Measurements from ENCODE around the gene ZNF263.

Gene ZNF263

GRCh38 chr16:3282730-3283542, at the start of gene ZNF263:
TSS of gene ZNF263 (plus strand) at chr16:3283491. CDS start at chr16:3283819, 328 bp downstream.
- peak; percentile 79 for DNase-seq

DNA sequence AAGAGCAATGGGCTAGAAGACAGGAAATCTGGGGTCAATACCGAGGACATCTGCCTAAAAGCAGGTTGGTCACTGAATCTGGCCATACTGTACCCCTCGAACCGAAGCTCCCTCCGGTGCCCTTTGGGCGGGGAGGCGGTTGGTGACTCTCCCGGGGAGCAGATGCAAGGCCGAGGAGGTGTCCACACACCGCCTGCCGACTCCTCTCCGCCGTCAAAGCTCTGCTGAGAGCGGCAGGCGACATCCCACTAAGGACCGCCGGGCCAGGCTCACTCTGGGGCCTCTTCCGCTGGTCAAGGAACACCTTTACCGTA, 48.8 kb upstream of the ZNF263 start:
- no peak for DNase-seq

DNA sequence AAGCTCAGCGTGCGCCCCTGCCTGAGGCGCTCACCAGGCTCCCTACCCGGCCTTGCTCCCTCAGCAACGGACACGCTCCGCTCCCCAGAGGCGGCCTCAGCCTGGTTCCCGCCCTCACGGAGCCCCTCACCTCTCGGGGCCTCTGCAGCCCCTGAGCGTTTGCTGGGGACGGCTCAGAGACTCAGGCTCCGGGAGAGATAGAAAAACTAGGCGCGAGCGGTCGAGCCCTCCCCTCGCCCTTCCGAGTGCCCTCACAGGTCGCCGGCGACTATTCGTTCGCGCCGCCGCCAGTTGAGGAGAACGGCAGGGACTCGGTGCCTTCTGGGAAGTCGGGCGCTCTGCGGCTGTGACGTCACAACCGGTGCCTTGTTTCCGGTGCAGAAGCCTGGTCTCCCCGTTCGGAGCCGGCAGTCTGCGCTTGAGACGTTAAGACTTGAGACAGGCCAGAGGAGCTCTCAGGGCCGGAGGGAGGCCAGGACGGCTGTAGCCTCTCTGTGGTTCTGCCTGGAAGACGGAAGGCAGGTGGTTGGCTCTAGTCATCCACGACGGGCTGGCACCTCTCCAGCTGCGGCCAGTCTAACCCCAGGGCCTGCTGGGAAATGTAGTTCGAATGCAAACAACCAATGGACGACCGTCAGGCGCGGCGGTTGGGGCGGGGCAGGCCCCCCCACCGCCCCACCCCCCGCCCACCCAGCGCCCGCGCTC, 48.3 kb upstream of the ZNF263 start, which contains the start of gene ZNF200:
ZNF200 (minus strand) TSS at position 302 of the 705 bp plus-strand sequence. CDS start 1,403 bp downstream, outside the sequence.
- DNase-seq, result peak; percentile 75

GRCh38 chr16:3235856-3236669, 47.2 kb upstream of the ZNF263 start:
- DNase-seq, result no peak

GRCh38 chr16:3241761-3242160, 41.5 kb upstream of the ZNF263 start:
- DNase-seq, result no peak

GRCh38 chr16:3242709-3243108, 40.6 kb upstream of the ZNF263 start:
- DNase-seq, result no peak

GRCh38 chr16:3243882-3244281, 39.4 kb upstream of the ZNF263 start:
- DNase-seq, result no peak

DNA sequence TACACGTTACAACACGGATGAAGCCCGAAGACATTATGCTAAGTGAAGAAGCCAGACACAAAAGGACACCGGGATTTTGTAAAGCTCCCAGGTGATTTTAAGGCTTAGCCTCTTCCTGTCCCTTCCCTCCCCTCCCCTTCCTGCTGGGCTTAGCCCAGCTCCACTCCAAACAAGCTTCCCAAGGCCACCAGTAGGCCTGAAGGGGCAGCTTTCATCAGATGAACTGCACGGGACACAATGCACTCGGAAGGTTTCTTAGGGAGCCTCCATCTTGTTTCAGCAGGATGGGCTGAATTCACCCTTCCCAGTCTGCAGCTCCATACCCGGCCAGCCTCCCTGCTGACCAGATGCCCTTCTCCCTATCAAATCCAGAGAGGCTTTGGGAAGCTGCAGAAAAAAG, 37.3 kb upstream of the ZNF263 start:
- DNase-seq, result no peak

GRCh38 chr16:3246876-3247275, 36.4 kb upstream of the ZNF263 start:
- no peak for DNase-seq

DNA sequence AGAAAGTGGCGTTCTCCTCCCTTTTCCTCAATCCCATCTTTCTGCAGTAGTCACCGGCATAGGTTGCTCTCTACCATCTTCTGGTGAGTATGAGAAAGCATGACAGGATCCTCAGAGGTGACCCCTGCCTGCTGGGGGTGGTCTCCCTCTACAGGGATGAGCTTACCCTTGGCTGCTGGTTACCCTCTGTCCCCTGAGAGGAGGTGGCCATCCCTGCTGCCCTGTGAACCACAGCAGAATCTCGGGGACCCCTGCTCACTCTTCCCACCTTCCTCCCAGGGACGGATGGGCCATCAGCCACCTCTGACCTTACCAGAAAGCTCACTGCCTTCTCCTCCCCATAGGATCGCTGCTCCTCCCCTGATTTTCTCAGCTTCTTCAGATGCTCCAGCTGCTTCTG, 34.7 kb upstream of the ZNF263 start:
- no peak for DNase-seq

GRCh38 chr16:3249020-3249419, 34.3 kb upstream of the ZNF263 start:
- no peak for DNase-seq

DNA sequence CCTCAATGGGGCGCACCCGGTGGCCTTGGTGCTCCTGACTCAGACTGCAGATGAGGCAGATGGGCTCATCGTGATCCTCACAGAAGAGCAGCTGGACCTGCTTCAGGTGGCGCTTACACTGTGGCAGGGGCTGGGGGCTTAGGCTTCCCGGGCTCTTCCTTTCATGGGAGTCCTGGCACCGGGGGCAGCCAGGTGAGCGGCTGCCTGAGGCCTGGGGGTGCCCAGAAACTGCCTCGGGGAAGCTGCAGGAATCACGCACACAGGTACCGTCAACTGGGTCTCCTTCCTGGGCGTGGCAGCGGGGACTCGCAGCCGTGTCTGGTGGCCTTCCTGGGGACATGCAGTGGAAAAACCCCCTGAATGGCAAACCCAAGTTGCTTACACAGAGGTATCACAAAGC, 33.8 kb upstream of the ZNF263 start:
- DNase-seq, result no peak

DNA sequence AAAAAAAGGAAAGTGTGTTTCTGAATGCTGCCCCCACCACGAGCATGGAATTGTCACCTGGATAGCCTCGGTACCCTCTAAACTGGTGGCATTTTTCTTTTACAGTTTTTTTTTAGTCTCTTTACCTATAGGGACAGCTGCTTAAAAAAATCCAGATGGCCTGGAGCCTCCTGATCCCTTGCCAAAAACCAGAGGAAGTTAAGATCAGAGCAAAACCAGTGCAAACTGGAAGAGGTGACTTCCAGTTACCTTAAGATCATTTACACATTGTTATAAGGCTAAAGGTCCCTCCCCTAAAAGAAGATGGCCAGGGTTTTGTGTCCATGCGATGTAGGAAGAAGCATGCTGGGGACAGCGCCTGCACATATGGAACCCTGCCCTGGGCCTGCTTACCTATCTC, 30.3 kb upstream of the ZNF263 start:
- DNase-seq, result no peak

- DNase-seq, result no peak
Measured at GRCh38 chr16:3254309-3254708, 29.0 kb upstream of the ZNF263 start.

- DNase-seq, result no peak
Measured at GRCh38 chr16:3256146-3256865, 27.0 kb upstream of the ZNF263 start, which contains the start of gene MEFV. TSS of gene MEFV (minus strand) at chr16:3256633. CDS start at chr16:3256587, 46 bp downstream.

DNA sequence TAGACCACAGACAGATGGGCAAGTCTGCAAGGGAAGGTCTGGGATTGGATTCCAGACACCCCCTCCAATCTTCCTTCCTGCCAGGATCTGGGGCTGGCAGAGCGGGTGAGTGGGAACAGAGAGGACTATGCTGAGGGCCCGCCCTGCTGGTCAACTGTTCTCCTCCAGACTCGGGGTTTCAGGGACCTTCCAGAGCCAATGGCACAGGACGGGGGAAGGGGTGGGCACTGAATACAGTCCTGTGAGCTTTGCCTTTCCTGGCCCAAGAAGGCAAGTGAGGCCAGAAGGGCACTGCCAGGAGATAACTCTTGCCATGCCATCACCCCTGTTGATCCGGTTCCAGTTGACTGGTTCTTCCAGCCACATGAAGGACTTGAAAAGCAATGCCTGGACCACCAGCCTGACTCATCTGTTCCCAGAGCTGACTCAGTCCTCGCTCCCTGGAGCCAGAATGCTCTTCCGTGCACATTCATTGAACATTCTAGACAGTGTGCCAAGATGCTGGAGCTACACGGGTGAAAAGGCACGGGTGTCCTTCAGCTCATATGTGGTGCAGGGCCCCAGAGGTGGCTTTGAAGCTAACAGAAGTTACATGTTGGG, 26.3 kb upstream of the ZNF263 start:
- DNase-seq, result no peak

DNA sequence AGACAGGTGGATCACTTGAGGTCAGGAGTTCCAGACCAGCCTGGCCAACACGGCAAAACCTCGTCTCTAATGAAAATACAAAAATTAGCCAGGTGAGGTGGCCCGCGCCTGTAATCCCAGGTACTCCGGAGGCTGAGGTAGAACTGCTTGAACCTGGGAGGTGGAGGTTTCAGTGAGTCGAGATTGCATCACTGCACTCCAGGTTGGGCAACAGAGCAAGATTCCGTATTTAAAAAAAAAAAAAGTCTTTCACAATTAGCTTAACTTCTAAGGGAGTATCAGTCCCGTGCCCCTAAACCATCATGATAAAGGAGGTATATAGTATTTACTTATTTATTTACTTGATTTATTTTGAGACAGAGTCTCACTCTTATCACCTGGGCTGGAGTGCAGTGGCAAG, 23.5 kb upstream of the ZNF263 start:
- no peak for DNase-seq

DNA sequence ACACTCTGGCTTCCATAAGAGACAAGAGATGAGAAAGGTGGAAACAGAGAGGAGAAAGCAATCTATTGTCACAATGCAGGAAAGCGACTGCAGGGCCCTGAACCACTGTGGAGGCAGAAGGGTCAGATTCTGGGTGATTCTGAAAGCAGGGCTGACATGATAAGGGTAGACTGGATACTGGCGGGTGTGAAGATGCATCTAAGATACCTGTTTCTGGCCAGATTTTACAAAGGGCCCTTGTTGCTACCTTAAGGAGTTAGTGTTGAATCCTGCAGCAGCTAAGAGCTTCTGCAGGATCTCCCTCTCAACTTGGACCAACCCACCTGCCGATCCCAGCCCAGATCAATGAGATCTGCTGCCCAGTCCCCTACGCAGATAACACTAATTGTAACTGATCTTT, 20.8 kb upstream of the ZNF263 start:
- DNase-seq, result no peak

DNA sequence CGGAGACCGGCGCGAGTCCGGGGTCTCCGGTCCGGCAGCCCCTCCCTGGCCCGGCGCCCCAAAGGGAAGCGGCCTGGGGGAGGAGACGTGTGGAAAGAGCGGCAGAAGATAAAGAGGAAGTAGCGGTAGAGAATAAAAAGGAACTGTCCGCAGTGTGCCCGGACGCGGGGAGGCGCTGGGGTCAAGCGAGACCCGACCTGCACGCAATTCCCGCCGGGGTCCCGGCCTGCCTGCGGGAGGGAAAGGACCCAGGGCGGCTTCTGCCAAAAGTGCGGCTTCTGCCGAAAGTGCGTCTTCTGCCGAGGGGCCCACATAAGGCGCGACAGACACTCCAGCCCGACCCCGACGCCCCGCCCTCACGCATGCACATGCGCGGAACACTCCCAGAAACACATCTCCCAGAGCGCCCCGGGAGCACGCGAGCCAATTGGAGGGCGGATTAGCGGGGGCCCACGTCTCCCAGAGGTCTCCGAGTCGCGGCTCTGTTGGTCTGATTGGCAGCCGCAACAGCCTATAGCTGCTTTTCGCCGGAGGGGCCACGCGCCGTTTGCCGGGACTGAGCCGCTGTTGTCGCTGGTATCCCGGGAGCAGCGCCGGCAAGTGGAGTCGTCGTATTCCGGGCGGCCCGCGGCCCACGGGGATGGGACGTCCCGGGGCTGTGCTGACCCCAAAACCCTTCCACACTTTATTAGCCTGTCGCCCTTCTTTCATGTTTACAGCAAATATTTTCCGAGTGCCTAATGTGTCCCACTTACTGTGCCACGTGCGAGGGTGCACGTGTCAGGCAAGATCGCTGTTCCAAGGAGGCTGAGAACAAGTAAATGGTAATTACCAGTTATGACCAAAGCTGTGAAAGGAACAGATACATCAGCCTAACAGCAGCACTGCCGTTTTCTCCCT, 18.9 kb upstream of the ZNF263 start:
- peak; percentile 87 for DNase-seq

DNA sequence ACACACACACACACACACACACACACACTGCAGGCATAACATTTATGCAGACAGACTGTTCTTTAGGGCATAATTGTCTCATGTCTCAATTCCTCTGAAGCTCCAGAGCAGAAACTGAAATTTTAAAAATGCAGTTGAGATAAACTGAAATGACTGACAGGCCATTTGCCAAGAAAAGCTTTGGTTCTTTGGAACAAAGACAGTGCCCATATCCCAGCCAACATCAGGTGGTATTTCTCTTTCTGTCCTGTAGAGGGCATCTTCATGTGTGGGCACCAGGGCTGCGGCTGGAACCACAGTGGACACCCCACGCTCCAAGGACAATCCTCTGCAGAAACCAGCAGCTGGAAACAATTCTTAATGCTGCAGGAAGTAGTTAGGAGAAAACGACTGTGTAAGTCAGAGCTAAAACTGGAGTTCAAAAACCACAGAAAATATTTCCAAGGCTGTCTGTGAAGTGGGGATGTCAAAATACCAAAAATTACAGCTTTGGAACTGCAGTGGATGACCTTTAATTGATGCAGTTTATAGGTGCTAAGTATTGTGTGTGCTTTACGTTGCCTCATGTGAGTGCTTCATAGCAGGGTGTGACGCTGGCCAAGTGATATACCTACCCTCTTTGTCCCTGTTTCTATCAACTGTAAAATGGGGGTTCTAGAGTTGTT, 16.3 kb upstream of the ZNF263 start:
- DNase-seq, result no peak

GRCh38 chr16:3268294-3268693, 15.0 kb upstream of the ZNF263 start:
- DNase-seq, result no peak

Data from NCI-H510A (cell line).